DMS53 (cell line): Measurements from ENCODE around the gene AGPS.

Source experiments
- DNase-seq: peaks from one replicate; lab custom pipeline; 2025; lab: John Stamatoyannopoulos, UW

Gene AGPS

GRCh38 chr2:177552422-177553175, 160.0 kb downstream of the AGPS start:
- peak; percentile 98 for DNase-seq

DNA sequence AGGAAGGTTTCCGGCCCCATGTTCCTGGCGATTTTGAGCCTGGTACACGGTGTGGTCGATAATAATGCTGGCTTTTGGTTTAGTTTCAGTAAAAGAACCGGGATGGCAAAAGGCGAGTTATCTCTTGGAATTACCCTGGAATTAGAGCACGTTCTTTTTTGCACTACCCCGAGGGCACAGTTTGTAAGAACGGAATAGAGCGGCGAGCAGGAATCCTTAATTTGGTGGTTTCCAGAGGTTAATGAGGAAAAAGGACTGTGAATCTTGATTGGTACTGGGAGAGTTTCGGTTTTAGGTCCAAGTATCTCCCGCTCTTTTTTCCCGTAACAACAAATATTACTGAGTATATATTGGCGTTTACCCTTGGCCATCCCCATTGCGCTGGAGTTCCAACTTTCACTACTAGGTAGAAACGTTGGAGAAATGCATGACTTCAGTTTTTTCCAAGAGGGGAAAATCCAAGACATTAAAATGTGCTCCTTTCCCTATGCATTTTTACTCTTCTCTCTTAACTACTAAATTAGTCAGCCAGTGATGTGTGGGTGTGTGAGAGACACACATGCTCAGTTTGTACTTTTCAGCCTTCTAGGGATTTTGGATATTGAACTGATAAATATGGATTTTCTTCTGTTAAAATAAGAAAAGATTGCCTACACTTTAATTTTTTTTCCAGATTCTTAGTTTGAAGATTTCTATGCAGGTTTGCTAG, 160.8 kb downstream of the AGPS start:
- DNase-seq: peak; percentile 73

DNA sequence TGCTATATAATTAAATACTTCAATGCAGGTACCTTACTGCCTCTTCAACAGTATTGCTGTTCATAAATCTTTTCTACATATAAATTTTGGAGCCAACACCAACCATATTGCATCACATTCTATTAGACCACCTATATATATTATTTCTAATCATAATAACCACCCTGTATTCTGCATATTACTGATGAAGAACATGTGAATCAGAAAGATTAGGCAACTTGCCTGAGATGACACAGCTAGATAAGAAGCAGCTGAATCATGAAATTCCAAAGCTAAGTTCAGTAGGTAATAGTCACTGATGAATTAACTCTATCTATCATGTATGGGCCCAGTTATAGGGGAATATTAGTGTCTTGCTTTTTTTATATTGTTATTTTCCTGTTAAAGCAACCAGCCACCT, 161.8 kb downstream of the AGPS start:
- no peak for DNase-seq

DNA sequence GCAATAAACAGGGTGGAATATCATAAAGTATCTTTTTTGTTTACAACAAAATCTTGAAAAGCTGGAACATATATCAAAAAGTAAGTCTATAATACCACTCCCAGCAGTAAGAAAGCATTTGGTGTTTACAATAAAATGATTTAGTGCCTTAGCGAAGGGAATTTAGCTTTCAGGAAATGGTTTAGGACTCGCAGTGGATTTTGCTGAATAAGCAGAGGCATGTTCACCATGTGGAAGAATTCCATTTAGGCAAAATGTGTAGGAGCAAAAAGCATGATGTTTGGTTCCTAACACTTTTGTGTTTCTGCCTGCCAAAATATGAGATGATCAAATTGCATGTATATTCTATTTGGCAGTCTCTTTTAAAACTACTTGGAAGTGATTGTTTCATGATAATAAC, 163.6 kb downstream of the AGPS start:
- no peak for DNase-seq

DNA sequence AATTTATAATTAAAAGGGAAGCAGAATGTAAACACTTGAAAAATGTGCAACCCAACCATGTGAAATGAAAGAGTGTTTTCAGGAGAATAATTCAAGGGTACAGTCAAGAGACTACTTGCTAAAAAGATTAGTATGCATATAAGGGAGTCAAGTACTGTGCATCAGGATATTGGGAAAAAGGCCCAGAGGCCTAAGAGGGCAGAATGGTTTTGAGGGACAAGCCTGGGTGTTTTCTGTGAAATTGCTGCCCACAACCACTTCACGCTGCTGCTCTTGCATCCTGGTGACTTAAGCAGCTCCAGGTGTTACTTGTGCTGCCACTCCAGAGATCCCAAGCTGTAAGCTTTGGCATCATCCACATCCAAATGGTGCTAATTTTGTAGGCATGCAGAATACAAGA, 165.2 kb downstream of the AGPS start:
- no peak for DNase-seq

- DNase-seq: no peak
These were observed 167.1 kb downstream of the AGPS start for GRCh38 chr2:177559638-177560037.

GRCh38 chr2:177568390-177568789, 175.8 kb downstream of the AGPS start:
- no peak for DNase-seq

DNA sequence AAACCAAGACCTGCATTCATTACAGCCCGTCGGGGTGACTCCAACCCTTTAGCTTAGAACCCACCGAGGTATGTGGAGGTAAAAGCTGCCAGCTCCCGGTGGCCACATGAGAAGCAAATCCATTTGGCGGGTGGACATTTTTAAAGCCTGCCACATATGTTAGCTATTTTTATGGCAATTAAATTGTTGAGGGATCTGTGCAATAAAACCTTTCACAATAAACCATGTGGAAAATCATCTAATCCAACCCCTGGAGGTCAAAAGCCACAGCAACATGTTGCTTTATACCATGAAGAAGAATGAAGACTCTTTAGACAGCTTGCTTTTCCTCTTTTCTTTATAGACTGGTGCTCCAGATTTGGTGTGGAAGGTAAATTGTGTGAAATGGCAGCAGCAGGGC, 176.3 kb downstream of the AGPS start:
- no peak for DNase-seq

DNA sequence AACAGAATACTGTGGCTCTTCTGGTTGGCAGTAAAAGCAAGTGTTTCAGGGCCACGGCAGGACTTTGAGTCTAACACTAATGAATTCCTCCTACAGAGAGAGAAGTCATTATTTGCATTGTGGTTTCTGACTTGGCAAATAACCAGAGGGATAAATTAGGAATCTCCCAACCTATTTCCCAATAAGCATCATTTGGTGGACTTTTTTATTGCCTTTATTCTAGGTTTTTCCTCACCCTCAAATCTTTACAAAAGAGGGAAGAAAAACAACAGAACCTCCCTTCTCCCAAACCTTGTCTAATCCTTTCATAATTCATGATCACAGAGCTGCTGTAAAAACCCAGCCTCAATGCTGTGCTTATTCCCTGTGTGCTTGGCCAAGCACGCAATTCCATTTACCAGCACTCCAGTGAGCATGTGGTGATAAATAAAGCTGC, 179.7 kb downstream of the AGPS start:
- DNase-seq: no peak

- no peak for DNase-seq
These were observed 180.5 kb downstream of the AGPS start for GRCh38 chr2:177573120-177573519.

DNA sequence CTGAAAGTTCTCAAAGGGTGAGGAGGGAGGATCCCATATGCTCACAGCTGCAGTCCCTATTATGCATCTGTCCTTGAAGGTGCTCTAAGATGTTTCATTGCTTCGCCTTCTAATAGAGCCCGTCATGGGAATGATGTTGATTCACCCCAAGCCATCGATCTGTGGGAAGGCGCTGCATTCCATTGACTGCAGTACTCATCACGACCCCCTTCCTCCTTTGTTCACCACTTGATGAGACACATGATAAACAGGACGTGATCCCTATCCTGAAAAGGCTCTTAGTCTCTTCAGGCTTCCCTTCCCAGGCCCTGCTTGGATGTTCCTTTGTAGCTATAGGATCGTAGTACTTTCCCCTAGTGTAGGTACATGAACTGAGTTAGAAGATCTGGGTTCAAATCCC, 181.8 kb downstream of the AGPS start:
- DNase-seq: no peak

GRCh38 chr2:177575358-177575757, 182.8 kb downstream of the AGPS start:
- no peak for DNase-seq

DNA sequence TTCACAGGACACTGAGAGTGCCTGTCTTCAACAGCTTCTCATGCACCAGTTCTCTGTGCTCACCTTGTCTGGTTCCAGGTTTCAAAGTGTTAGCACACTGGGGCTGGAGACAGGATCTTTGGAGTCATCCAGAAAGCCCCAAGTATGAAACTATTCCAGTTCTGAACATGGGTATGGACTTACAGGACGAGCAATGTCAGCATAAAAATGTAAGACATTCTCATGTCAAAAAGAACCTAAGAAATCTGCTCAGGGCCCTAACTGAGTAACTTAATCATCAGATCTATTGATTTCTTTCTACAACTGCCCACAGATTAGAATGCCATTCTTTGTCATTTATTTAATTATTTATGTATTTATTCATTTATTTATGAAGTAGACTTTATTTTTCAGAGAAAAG, 184.5 kb downstream of the AGPS start:
- no peak for DNase-seq

- no peak for DNase-seq
These were observed 185.9 kb downstream of the AGPS start for GRCh38 chr2:177578454-177578853.

DNA sequence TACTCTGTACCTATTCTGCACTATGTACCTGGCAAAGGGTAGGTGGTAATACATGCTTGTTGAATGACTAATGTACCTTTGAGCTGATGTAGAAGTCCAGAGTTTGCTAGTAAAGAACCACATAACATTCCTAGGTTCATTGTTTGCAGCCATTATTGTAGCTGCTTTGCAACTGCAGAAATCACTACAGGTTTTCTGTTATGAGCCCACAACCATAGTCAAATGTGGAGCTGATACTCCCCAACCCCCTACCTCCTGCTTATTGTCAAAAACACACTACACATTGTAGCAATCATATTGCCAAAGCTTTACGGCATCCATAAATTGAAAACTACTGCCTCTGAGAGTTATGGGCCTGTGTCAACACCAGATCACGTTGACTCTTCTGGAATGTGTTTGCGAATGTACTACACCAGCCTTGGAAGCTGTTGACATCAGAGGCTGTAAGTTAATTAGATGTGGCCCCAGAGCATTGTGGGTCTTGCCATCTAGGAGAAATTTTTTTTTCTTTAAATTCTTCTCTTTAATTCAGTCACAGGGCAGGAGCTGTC, 187.0 kb downstream of the AGPS start:
- DNase-seq: no peak

GRCh38 chr2:177582000-177582399, 189.4 kb downstream of the AGPS start:
- DNase-seq: no peak

- no peak for DNase-seq
These were observed 191.6 kb downstream of the AGPS start for GRCh38 chr2:177584030-177584692.

DNA sequence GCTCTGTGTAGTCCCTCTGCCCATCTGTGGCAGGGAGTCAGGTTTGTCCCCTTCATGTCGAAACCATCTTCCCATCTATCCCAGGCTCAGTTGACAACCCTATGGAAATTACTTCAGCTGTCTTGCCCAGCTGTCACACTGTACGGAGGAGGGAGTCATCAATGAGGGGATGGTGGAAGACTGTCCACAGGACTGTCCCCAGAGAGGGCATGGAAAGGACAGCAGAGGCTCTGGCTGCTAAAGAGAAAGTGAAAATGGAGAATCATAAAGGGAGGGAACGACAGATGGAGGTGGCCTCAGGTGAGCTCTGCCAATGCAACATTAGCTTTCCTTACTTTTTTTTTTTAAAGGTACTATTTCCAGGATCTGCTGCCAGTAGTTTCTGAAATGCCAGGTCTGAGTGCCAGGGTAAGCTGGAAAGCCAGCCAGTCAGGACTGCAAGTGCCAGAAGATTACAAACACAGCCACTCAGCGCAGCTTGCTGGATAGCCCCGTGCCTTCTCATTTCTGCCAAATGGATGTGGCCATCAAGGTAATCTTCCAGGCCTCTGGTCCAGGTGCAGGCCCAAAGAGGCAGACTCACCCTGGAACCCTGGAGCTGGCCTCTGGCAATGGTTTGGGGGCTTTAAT, 192.8 kb downstream of the AGPS start:
- DNase-seq: no peak

GRCh38 chr2:177586154-177586553, 193.6 kb downstream of the AGPS start:
- no peak for DNase-seq

GRCh38 chr2:177587371-177587770, 194.8 kb downstream of the AGPS start:
- DNase-seq: no peak

- no peak for DNase-seq
These were observed 196.1 kb downstream of the AGPS start for GRCh38 chr2:177588671-177589070.

DNA sequence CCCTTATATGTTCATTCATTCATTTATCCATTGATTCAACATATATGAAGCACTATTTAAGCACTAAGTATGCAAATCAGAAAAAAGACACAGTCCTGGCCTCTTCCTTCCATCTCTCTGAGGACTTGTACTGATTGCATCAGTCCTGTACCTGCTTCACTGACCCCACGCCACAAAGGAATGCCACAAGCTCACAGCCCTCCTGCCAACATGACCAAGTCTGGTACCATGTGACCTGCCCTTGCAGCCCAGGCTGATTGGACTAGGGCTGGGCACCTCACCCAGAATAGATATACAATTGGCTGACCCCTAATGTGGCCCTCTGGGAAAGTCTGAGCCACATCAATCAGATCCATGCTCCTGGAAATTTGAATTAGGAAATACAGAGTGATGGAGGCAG, 196.6 kb downstream of the AGPS start:
- DNase-seq: no peak
